ENCODE data around the gene PRR23E.

Gene PRR23E

DNA sequence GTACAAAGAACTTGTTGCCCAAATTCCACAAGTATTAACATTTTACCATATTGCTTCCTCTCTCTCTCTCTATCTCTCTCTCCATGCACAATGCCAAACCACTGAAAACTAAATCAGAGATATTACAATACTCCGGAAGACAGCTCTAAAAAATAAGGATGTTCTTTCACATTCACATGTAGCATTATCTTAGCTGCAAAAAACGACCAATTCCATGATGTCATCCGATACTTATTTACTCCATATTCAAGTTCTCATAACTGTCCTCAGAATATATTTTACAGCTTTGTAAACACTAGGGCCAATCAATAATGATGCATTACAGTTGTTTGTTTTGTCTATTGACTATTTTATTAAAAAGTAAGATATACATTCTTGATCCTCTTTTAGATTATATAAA is 7.7 kb upstream of the PRR23E start:
- no peak for DNase-seq (ENCODE audit: low read depth in 2 of 2)

DNA sequence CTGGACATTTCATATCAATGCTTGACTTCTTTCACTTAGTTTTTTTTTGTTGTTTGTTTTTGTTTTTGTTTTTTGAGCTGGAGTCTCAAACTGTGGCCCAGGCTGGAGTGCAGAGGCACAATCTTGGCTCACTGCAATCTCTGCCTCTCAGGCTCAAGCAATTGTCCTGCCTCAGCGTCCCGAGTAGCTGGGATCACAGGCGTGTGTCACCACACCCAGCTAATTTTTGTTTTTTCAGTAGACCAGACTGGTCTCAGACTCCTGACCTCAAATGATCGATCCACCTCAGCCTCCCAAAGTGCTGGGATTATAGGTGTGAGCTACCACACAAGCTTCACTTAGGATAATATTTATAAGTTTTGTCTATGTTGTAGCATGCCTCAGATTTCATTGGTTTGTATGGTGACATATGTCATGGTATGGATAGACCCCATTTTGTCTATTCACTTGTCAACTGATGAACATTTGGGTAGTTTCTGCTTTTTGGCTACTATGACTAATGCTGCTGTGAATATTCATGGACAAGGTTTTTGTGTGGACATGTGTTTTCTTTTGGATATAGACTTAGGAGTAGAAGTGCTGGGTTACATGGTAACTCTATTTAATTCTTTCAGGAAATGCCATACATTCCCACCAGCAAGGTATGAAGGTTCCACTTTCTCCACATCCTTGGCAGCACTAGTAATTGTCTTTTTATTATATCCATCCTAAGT is 6.8 kb upstream of the PRR23E start:
- no peak for DNase-seq (ENCODE audit: low read depth in 2 of 2)

DNA sequence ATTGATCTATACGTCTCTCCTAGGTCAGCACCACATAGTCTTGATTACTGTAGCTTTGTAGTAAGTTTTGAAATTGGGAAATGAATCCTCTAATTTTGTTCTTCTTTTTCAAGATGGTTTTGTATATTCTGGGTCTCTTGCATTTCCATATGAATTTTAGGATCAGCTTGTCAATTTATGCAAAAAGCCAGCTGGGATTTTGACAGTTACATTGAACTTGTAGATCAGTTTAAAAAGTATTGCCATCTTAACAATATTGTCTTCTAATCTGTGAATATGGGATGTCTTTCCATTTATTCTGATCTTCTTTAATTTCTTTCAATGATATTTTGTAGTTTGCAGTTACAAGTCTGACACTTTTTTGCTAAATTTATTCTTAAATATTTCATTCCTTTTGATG is 5.6 kb upstream of the PRR23E start:
- no peak for DNase-seq (ENCODE audit: low read depth in 2 of 2)

DNA sequence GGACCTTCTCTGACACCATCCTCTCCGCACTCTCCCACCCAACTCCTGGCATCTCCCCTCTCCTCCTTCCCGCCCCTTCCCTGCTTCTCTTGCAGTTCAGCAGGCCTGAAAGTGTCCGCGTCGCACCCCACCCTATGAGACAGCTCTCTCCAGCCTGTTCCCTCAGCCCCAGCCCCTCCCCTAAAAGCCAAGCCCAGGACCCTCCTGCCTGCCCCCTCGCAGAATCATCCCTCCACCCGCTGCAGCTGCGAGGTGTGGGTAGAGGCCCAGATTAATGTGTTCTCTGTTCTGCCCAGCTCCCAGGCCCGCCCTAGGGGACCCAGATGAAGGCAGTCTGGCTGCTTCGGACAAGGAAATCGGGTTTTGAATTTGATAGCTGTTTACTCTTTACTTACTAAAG is 410 bp downstream of the PRR23E start:
- no peak for DNase-seq (ENCODE audit: low read depth in 2 of 2)

DNA sequence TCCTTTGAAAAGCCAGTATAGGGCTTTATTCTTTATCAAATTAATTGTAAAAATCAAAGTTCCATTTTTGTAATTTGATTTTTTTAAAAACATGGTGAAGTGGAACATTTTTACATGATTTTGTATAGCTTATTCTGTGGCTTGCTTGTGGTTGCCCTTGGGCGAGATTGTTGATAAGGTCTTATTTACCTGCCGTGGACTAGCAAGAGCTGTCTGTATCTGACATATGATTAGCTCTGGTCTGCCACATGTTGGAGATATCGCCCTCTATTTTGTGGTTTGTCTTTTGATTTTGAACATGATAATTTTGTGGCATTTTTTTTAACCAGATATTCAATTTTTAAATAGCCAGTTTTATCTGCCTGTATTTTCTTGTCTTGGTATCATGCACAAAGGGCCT is 844 bp downstream of the PRR23E start:
- DNase-seq (ENCODE audit: low read depth in 2 of 2) = no peak

DNA sequence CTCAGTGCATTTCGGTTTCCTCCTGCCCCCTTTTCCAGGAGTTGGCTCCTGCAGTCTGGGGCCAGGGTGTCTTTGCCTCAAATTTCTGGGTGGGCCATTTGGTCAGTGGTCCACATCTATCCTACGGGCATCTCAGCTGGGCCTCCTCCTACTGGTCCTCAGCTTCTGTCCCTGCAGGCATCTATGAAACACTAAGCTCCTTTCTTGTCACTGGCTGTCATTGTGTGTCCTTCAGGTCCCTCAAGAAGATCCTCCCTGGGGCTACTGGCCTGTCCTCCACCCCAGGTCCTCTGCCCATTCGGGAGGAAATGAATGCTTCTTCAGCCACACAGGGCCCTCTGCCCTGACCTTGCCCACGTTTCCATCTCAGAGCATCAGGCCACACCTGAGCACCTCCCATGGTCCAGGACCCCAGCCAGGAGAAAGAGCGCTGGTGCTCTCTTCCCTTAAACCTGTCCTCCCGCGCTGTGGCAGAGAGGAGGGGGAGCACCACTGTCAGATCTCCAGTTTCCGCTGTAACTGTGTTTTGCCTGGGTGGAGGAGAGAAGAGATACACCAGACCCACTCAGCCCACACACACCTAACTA is 1.8 kb downstream of the PRR23E start:
- no peak for DNase-seq (ENCODE audit: low read depth in 2 of 2)

DNA sequence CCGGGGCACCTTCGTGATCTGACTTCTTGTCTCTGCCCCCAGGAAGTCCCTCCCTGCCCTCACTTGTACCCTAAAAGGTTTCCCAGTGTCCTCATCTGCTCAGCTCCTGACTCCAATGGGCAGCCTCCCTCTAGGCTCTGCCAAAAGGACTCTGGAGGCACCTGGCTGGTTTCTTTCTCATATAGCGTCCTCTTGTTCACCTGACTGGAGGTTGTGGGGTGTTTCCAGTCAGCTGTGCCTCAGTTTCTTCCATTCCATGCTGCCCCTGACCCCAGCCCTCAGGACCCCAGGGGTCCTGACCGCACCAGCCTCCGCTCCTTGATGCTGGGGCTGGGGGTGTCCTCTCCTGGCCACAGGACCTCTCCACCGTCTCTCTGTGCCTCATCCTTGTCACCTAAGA is 2.5 kb downstream of the PRR23E start:
- DNase-seq (ENCODE audit: low read depth in 2 of 2) = no peak

DNA sequence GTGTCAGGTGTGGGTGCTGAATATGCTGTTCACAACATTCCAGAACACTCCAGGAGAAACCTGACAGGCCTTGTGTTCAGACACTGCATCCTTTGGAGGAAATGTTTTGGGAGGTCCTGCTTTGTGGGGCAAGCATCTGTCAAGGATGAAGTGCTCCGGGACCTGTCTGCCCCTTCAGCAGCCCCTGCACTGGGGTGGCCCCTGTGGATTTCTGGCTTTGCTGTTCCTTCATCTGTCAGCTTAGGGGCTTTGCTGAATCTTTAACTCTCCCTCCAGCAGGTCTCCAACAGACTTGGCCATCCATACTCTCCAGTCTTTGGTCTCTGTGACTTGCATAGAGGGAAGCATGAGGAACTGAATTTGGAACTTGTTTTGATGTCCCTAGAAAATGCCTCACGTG is 3.1 kb downstream of the PRR23E start:
- no peak for DNase-seq (ENCODE audit: low read depth in 2 of 2)

DNA sequence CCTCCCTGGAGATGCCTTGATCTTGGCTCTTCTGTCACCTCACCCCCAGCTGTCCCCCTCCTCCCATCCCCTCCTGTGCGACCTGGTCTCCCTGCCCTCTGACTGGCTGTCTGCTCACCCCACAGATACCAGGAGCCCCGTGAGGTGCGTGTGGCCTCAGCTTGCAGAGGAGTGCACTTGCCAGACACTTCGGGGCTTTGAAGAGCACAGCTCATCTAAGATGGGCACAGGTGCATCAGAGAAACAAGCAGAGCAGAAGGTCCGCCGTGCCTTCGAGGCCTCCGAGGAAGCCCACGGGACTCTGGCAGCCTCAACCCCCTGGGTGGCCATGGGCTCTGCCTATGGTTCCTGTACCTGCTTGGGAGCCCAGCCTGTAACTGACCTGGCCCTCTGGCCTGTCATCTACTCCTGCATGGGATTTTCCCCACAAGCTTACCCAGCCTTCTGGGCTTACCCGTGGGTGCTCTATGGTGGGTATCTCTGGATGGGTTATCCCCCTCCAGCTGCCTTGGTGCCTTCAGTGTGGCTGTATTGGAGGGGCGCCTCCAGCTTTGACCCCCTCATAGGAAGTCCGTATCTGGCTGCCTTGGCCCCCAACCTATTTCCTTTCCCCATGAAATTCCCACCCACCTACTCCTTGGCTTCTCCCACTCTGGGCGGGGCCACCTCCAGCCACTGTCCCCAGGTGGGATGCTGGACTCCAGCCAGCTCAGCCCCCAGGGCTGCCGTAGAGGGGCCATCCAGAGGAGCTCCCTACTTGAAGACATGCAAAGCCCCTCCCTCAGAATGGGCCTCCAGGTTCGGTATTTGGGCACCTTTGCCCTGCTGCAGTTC is 3.8 kb downstream of the PRR23E start:
- no peak for DNase-seq (ENCODE audit: low read depth in 2 of 2)

DNA sequence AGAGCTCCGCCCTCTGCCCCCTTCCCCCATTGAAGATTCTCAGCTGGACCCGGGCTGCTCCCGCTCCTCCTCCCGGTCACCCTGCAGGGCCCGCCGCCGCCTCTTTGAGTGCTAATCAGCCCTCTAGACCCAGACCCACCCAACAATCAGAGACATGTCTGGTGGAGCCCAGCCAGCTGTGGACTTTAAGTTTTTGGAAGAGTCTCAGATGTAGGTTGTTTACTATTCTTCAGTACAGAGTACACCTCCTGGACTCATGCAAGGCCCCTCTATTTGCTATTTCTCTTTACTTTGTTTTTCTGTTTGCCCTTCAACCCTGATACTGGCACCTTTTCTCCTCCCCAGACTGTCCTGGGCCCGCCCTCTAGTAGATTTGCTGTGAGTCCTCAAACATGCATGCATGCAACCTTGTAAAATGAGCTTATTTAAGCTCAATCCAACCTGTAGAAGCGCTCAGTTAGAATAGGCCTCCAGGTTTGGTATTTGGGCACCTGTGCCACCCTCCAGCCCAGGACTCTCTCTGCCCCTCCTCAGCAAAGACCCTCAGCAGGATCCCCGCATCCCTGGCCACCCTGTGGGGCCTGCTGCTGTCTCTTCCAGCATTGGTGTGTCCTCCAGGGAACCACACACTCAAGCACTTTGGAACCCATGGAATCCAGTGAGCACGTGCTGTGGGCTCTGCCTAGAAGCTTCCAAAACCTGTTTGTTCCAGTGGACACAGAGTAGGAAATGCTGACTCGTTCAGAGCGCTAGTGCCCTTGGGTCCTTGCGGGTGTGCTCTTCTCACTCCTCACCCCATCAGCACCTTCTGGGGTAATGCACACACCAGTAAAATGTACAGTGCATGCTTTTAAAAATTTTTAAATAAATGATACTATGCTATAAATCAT is 4.6 kb downstream of the PRR23E start:
- DNase-seq (ENCODE audit: low read depth in 2 of 2) = no peak

DNA sequence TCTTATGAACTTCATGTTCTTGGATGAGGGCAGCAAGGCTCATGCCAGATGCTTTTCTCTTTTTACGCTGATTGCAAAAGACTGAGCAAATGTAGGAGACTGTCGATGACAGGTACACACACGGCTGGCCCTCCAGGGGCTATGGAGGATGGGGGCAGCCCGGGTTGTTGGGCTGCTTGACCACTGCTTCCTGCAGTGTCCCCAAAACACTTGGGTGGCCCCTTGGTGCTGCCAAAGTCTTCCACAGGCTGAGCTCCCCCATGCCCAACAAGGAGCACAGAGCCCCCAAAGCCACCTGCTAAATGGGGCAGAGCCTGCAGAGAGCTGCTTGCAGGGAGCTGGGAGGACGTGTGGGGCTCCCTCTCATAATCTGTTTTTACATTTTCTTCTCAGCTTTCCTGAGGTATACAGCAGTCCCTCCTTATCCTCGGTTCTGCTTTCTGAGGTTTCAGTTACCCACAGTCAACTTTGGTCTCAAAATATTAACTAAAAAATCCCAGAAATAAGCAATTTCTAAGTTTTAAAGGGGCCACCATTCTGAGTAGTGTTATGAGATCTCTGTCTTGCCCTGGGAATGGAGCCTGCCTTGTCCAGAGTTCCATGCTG is 7.3 kb downstream of the PRR23E start:
- no peak for DNase-seq (ENCODE audit: low read depth in 2 of 2)

DNA sequence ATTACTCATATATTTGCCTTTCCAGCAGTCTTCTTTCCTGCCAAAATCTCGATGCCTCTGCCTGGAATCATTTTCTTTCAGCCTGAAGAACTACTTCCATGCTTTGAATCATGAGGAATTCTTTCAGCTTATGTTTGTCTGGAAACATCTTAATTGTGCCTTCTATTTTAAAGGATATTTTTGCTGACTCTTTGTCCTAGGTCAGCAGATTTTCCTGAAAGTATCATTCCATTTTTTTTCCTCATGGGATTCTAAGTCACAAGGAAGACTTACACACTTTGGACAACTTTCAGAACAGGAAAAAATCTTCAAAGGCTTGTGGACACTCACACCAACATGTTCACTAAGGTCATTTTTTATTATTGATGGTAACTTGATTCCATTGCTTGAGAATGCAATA is 10.1 kb downstream of the PRR23E start:
- no peak for DNase-seq (ENCODE audit: low read depth in 2 of 2)

DNA sequence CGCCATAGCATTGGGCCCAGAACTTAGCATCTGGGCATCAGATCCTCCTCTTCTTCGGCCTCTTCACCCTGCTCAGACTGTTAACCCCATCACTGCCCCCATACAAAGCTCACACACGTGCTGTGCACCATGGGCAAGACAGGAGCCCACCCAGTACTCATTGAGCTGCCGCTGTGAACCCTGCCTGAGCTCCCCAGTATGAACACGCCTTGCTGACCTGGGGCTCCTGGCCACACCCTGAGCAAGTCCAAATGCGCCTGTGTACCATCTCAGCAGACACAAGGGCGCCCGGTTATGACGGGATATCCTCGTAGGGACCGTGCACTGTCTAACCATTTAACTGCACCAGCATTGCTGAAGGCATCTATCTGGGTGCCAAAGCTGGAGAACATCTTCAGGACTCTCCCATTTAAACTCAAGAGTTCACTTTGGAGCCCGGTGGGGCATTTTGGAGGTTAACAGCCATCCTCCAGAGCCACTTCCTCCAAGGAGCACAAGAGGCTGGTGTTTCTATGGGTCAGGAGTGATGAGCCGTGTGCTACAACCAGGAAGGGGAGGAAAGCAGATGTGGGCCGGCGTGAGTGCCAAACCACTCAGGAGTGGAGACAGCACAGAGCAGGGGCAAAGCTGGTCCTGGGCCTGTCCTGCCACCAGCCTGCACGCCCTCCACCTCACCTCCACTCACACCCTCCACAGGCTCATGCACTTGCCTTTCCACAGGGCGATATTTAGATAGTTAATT is 12.1 kb downstream of the PRR23E start:
- DNase-seq (ENCODE audit: low read depth in 2 of 2) = no peak

DNA sequence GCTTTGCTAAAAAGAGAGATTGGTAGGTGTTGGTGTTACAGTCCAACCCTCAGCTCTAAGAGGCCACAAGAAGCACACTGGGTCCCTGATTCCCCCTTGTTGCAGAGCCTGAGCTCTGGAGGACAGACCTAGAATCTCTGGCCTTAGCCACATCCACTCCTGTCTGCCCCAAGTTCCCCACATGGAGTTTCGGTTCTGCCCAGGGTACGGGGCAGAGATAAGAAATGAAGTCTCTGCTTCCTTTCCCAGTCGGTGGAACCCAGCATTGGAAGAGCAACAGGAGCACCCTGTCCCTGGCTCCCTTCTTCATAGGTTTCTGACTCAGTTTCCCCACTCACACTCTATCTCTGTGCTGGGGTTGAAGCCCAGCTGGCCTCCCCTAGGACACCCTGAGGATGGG is 13.2 kb downstream of the PRR23E start:
- DNase-seq (ENCODE audit: low read depth in 2 of 2) = no peak

DNA sequence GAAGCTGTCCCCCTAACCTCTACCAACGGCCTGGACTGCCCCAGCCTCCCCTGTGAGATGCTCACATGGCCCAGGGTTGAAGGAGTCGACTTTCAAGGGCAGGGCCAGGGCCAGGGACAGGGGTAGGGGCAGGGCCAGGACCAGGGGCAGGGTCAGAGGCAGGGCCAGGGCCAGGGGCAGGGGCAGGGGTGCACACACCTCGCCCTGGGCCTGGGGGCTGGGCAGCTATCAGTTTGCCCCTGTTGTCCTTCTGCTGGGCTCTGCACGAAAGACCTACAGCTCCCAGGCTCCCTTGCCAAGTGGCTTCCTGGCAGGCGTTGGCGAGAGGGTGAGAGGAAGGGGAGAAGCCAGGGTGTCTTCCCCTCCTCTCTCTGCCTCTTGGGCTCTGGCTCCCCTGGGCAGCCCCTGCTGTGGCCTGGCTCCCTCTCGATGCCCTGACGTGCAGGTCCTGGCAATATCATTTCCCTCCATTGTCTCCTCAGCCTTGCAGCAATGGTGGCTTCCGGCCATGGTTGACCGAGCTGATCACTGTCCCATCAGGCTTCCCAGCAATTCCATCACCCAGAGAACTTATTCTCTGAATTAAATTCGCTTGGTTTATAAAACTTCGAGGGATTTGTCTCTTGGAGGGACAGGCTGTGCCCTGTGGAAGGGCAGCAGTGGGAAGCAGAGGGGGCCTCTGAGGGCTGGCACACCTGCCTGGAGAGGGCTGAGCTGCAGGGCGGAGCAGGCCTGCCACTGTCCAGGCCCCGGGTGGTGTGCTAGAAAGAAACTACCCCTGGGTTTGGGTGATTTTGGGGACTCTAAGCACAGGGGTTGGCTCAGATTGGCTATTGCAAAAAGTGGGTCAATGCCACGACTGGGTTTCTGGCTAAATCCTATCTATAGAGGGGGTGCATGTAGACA is 13.9 kb downstream of the PRR23E start:
- no peak for DNase-seq (ENCODE audit: low read depth in 2 of 2)

DNA sequence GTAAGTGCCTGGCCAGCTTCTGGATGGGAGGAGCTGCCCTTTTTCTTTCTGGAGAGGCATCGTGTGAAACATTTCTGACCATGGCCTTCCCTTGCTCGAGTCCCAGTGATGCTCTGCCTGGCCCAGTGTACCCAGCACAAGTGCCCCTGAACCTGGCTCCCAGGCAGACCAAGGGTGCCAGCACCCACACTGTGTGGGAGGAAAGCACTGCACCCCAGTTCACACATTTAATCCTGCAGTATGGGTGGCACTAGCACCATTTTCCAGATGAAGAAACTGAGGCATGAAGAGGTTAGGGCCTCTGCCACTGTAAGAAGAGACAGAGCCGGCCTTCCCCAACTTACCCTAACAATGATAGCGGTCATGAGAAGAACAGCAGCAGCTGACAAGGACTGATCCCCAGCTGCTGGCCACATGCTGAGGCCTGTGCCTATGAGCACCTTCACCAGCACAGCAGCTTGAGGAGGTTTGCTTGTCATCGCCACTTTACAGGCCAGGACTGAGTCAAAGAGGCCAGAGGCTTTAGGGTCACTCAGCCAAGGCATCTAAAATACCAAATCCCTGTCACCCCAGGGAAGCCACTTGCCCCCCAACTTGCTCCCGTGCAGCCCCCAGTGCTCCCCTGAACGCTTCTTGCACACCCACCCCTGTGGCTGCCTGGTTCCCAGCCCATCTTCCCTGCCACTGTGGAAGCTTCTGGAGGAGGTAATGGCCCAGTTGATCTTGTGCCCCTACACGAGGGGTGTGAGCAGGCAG is 15.0 kb downstream of the PRR23E start:
- no peak for DNase-seq (ENCODE audit: low read depth in 2 of 2)

DNA sequence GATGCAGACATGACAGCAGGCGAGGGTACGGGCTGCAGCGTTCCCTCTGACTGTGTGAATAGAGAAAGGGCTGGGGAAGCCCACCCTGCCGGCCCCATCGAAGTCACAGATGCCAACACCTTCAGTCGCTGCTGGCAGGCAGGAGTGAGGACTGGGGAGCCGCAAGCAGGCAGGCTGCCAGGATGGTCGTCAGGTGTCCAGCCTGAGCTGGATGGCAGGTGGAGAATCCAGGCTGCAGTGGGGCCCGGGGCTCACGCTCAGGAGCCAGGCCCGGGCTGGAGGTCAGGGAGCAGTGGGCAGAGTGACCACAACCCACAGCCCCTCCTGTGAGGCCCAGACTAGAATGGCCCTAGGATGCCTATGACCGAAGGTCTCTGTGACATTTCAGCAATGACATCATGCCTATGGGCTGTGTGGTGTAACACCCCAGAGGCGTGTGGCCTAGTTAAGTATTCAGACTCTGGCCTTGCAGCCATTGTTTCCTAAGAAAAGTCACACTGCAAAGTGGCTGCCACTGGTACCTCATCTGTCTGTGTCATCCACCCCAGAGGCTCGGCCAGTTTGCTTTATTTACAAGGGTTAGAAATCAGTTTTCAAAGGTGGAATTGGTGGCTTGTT is 15.7 kb downstream of the PRR23E start:
- DNase-seq (ENCODE audit: low read depth in 2 of 2) = no peak

DNA sequence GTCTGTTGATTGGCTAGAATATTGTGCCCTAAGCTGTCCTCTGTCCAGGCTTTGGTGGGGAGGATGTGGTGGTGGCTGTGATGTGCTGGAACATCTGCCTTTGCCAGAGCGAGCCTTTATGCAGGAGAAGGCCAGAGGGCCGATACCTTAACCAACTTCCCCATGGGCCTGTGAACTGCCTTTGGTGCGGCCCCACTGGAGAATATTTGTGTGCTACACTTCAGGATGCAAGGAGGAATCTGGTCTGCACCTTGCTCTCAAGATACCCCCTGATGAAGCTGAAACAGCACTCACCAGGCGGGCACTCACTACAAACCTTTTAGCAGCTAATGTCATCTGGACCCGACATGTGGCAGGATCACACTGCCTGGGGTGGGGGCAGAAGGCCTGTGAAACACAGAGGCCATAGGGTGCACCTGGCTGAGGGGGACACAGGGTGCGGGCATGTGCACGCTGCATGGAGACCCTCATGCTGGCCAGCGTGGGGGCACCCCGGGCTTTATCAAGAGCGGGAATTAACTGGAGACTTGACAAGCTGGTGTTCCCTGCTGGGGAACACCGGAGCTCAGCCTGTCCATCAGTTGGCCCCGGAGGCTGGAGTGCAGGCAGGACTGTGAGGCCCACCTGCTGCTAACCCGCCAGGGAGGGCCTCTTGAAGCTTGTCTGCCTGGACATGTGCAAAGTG is 16.4 kb downstream of the PRR23E start:
- DNase-seq (ENCODE audit: low read depth in 2 of 2) = no peak
